Islet of Langerhans (tissue), 1 donor: ENCODE data around the gene ZNF430.
A peak's percentile ranks its signal among the peaks of the same experiment; 100 is the strongest.
"Not testable (repeated sequence)": the region's sequence is repeated elsewhere in the genome, so short reads cannot be mapped to it uniquely, and the experiment has no call there.

Experiments used
- FAIRE-seq: peaks from one replicate; lab custom pipeline; 2011; peaks lifted over from hg19 to GRCh38; lab: Jason Lieb, UNC

ZNF430 gene

GRCh38 chr19:21020298-21021227, at the start of gene ZNF430:
Gene ZNF430, plus strand, starts transcription at chr19:21020657. Its CDS starts 144 bp downstream, at chr19:21020801.
- peak; percentile 97 for FAIRE-seq

- FAIRE-seq = not testable (repeated sequence)
Observed at GRCh38 chr19:20992788-20993187, 27.7 kb upstream of the ZNF430 start.

GRCh38 chr19:20999731-21000352, 20.6 kb upstream of the ZNF430 start:
- peak; percentile 99 for FAIRE-seq

GRCh38 chr19:21021238-21021637, 781 bp downstream of the ZNF430 start:
- not testable (repeated sequence) for FAIRE-seq

- FAIRE-seq = no peak
Observed at GRCh38 chr19:21022996-21023395, 2.5 kb downstream of the ZNF430 start.

- no peak for FAIRE-seq
Observed at GRCh38 chr19:21023901-21024300, 3.4 kb downstream of the ZNF430 start.

- FAIRE-seq = no peak
Observed at GRCh38 chr19:21028969-21029268, 8.5 kb downstream of the ZNF430 start.

GRCh38 chr19:21045028-21045427, 24.6 kb downstream of the ZNF430 start:
- FAIRE-seq = no peak

- no peak for FAIRE-seq
Observed at GRCh38 chr19:21046489-21046888, 26.0 kb downstream of the ZNF430 start.

GRCh38 chr19:21047716-21048115, 27.3 kb downstream of the ZNF430 start:
- no peak for FAIRE-seq

- FAIRE-seq = no peak
Observed at GRCh38 chr19:21052902-21053301, 32.4 kb downstream of the ZNF430 start.

GRCh38 chr19:21065336-21065735, 44.9 kb downstream of the ZNF430 start:
- no peak for FAIRE-seq

GRCh38 chr19:21082011-21082975, 61.8 kb downstream of the ZNF430 start, which contains the start of gene ZNF714:
Gene ZNF714, plus strand, starts transcription at chr19:21082203. Its CDS starts 16,066 bp downstream, at chr19:21098269.
- no peak for FAIRE-seq

GRCh38 chr19:21084343-21084742, 63.9 kb downstream of the ZNF430 start:
- no peak for FAIRE-seq

- FAIRE-seq = no peak
Observed at GRCh38 chr19:21087871-21088270, 67.4 kb downstream of the ZNF430 start.

GRCh38 chr19:21092109-21092508, 71.7 kb downstream of the ZNF430 start:
- no peak for FAIRE-seq

GRCh38 chr19:21094347-21095025, 74.0 kb downstream of the ZNF430 start:
- FAIRE-seq = no peak

GRCh38 chr19:21098291-21098690, 77.8 kb downstream of the ZNF430 start:
- no peak for FAIRE-seq

GRCh38 chr19:21101521-21102242, 81.2 kb downstream of the ZNF430 start:
- no peak for FAIRE-seq

GRCh38 chr19:21109116-21109515, 88.7 kb downstream of the ZNF430 start:
- FAIRE-seq = no peak
